ENCODE results near the gene ZNF385B.

The ZNF385B gene

DNA sequence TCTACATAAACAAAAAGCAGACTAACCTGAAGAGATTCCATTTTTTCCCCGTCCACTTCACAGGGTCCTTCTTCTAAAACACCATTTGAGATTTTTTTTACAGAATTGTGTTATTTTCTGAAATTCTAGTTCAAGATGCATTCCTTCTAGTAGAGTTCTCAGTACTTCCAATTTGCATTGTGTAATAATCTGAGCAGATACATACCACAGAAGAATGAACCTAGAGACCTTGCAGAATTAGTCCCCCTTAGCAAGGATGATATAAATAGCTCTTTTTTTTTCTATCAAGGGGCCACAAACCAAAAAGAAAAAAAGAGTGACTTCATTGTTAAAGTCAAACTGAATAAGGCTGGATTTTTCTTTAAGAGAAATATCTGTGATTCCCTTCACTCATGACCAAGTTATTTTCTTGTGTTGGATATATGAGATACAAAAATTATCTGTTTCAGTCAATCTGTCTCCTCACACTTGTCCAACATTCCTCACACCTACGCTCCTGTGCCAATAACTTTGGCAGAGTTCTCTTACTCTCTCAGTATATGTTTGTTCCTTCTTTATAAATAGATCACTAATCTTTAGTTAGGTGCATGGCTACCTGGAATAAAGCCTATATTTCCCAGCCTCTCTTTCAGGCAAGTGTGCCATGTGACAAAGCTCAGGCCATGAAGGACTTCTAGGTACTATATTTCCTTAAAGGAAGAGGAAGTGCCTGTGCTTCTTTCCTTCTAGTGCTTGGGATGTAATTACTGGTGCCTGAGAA lies 183.5 kb downstream of the ZNF385B start:
- H3K27me3 ChIP-seq (ENCODE audit: control insufficient read depth in 5 of 5, insufficient read depth in 4 of 5, low read length in 5 of 5): no peaks in the 10 kb centered on the region
- H3K4me3 ChIP-seq (ENCODE audit: low read depth in 1 of 5, low read length in 5 of 5): no peak overlapping the region
- H3K27ac ChIP-seq (ENCODE audit: low read depth, low read length): no peak overlapping the region
- H3K9ac ChIP-seq (ENCODE audit: low read length in 5 of 5): no peak overlapping the region
- peaks cover 0 to 12% (median 0%) of the 10 kb centered on the region in 5 donors for H3K4me1 ChIP-seq (ENCODE audit: control insufficient read depth in 5 of 5, insufficient read depth in 5 of 5, low read length in 5 of 5)
- H3K9me3 ChIP-seq (ENCODE audit: control insufficient read depth in 5 of 5, low read length in 5 of 5): no peaks in the 10 kb centered on the region
- H3K36me3 ChIP-seq (ENCODE audit: control insufficient read depth in 5 of 5, insufficient read depth in 5 of 5, low read length in 5 of 5): no peaks in the 10 kb centered on the region

DNA sequence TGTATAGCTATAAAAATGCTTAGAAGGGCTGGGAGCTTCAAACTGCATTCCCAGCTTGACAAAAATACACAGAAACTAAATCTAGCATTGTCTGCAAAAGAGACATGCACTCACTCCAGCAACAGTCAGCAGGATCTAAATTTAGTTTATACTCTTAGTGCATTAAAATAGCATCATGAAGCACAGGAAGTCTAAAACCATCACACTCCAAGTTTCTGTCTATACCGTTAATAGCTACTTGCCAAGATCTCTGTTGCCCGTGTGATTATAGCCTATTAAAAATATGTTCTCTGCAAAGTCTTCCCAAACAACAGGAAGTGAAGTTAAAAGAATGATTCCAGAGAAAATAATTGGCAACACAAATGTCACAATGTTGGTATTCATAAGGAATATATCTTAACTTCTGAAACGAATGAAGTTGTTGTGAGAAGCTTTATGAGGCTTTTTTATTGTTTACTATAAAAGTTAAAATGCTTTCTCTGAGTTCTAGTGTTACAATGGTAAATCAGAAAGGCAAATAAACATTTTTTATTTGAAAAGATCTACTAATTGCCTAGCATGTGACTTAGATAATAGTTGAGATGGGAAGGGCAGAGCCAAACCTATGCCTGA lies 184.2 kb downstream of the ZNF385B start:
- Histone ChIP-seq H3K27me3 (ENCODE audit: control insufficient read depth in 5 of 5, insufficient read depth in 4 of 5, low read length in 5 of 5) (no peaks in the 10 kb centered on the region), H3K36me3 (ENCODE audit: control insufficient read depth in 5 of 5, insufficient read depth in 5 of 5, low read length in 5 of 5) (no peaks in the 10 kb centered on the region), H3K4me3 (ENCODE audit: low read depth in 1 of 5, low read length in 5 of 5) (no peak overlapping the region), H3K4me1 (ENCODE audit: control insufficient read depth in 5 of 5, insufficient read depth in 5 of 5, low read length in 5 of 5) (peaks cover 0 to 12% (median 0%) of the 10 kb centered on the region in 5 donors), H3K27ac (ENCODE audit: low read depth, low read length) (no peak overlapping the region), H3K9ac (ENCODE audit: low read length in 5 of 5) (no peak overlapping the region), H3K9me3 (ENCODE audit: control insufficient read depth in 5 of 5, low read length in 5 of 5) (no peaks in the 10 kb centered on the region)

DNA sequence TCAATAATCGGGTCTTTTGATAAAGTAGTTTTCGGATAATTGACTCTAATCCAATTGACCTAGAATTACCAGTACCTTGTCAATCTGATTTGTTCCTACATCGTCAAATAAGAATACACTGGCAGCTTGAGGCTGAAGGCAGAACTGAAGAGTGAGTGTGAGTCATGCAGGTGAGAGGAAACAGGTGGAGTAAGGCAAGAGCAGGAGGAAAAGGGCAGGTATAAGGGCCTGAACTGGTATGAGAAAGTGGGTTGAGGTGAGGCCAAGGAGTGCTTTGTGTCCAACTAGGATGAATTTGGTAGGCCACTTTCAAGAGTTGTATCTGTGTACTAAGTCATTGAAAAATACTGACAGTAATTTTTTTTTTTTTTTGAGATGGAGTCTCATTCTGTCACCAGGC lies 186.0 kb downstream of the ZNF385B start:
- H3K4me3 ChIP-seq (ENCODE audit: low read depth in 1 of 5, low read length in 5 of 5): no peak overlapping the region
- no peaks in the 10 kb centered on the region for H3K27me3 ChIP-seq (ENCODE audit: control insufficient read depth in 5 of 5, insufficient read depth in 4 of 5, low read length in 5 of 5)
- no peaks in the 10 kb centered on the region for H3K36me3 ChIP-seq (ENCODE audit: control insufficient read depth in 5 of 5, insufficient read depth in 5 of 5, low read length in 5 of 5)
- H3K27ac ChIP-seq (ENCODE audit: low read depth, low read length): no peak overlapping the region
- H3K9ac ChIP-seq (ENCODE audit: low read length in 5 of 5): no peak overlapping the region
- no peaks in the 10 kb centered on the region for H3K9me3 ChIP-seq (ENCODE audit: control insufficient read depth in 5 of 5, low read length in 5 of 5)
- H3K4me1 ChIP-seq (ENCODE audit: control insufficient read depth in 5 of 5, insufficient read depth in 5 of 5, low read length in 5 of 5): peaks cover 0 to 12% (median 0%) of the 10 kb centered on the region in 5 donors

DNA sequence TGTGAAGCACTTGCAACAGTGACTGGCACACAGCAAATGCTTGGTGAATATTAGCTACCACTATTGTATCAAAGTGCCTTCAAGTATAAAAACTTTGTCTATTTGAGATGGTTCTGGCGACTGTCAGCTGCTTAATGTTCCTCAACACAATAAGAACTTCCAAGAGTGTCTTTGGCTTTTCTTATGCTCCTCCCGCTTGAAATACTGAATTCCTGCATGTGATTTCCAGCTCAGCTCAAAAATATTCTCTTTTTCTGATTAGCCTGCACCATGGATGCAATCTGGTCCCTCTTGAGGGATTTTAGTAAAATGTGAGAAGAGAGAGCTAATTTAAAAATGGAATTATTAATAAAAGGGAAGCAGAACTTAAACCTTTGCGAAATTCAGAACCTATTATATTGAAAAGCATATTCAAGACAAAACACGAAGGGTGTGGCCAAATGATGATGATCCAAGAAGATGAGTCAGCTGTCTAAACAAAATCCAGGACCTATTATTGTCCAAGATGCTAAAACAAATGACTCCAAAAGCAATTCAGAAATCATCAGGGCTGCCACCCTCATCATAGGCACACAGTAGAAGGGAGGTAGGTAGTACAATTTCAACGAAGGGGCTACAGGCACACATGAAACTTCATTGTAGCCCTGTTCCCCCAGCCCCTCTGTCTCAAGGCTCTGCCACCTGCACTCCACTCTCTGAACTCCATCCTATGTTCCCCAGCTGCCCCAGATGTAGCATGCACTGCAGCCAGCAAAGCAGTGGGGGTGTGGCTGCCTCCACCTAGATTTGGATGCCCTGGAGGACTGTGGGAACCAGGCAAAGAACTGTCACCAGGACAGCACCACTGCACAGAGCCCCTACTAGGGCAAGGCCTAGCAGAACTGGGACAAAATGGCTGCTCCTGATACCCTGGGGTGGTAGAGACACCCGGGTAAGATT lies 190.1 kb downstream of the ZNF385B start:
- peaks cover 0 to under 1% (median 0%) of the 10 kb centered on the region in 5 donors for H3K4me1 ChIP-seq (ENCODE audit: control insufficient read depth in 5 of 5, insufficient read depth in 5 of 5, low read length in 5 of 5)
- no peak overlapping the region for H3K4me3 ChIP-seq (ENCODE audit: low read depth in 1 of 5, low read length in 5 of 5)
- H3K27me3 ChIP-seq (ENCODE audit: control insufficient read depth in 5 of 5, insufficient read depth in 4 of 5, low read length in 5 of 5): no peaks in the 10 kb centered on the region
- no peaks in the 10 kb centered on the region for H3K36me3 ChIP-seq (ENCODE audit: control insufficient read depth in 5 of 5, insufficient read depth in 5 of 5, low read length in 5 of 5)
- no peak overlapping the region for H3K27ac ChIP-seq (ENCODE audit: low read depth, low read length)
- H3K9me3 ChIP-seq (ENCODE audit: control insufficient read depth in 5 of 5, low read length in 5 of 5): no peaks in the 10 kb centered on the region
- no peak overlapping the region for H3K9ac ChIP-seq (ENCODE audit: low read length in 5 of 5)

DNA sequence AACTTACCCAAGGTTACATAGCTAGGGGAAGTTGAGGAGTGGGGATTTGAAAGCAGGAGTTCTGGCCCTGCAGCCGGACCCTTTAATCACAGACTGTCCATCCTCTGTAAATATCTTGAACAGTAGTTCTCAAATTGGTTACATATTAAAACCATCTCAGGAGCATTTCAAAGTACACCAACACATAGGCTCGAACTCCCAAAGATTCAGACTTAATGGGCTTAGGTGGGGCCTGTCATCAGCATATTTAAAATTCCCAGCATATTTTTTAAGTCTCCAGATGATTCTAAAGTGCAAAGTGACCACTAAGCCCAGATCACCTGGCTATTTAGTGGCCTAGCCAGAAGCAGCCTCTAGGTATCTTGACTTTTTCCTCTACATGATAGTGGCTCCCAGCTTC lies 192.2 kb downstream of the ZNF385B start:
- Histone ChIP-seq H3K9me3 (ENCODE audit: control insufficient read depth in 5 of 5, low read length in 5 of 5) (no peaks in the 10 kb centered on the region), H3K4me3 (ENCODE audit: low read depth in 1 of 5, low read length in 5 of 5) (no peak overlapping the region), H3K36me3 (ENCODE audit: control insufficient read depth in 5 of 5, insufficient read depth in 5 of 5, low read length in 5 of 5) (no peaks in the 10 kb centered on the region), H3K27ac (ENCODE audit: low read depth, low read length) (no peak overlapping the region), H3K27me3 (ENCODE audit: control insufficient read depth in 5 of 5, insufficient read depth in 4 of 5, low read length in 5 of 5) (no peaks in the 10 kb centered on the region), H3K4me1 (ENCODE audit: control insufficient read depth in 5 of 5, insufficient read depth in 5 of 5, low read length in 5 of 5) (no peaks in the 10 kb centered on the region), H3K9ac (ENCODE audit: low read length in 5 of 5) (no peak overlapping the region)

DNA sequence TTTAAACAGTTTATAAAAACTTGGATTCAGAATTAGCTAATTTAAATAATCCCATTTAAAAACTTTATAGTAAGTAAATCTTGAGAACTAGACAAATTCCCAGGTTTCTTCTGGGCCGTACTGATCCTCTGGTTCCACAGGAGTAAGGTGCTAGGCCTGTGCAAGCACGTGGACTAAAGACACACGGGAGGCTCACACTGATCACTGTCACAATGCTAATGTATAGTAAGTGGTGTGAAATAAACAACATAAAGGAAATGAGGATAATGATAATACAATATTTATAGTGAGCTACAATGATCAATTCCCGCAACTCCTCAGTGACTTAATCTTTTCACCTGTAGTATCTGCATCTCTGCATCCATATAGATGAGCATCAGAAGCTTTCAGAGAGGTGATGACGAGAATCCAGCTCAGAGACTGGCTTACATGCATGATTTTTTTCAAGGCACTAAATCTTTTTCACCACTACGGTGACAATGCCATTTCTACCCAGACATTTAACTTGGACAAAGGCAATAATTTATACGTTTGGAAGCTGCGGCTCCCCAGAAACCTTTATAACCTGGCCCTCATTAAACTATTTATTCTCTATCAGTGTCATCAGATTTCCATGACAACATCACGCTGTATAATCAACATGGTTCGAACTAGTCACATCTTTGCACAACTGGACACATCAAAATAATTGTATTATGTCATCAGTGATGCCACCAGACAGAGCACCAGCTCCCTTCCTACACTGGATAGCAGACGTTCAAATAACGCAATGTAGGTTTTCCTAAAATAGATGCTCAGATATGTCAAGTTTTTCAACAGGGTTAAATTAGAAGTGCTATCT lies 196.2 kb downstream of the ZNF385B start:
- Histone ChIP-seq H3K36me3 (ENCODE audit: control insufficient read depth in 5 of 5, insufficient read depth in 5 of 5, low read length in 5 of 5) (no peaks in the 10 kb centered on the region), H3K27ac (ENCODE audit: low read depth, low read length) (no peak overlapping the region), H3K4me3 (ENCODE audit: low read depth in 1 of 5, low read length in 5 of 5) (no peak overlapping the region), H3K27me3 (ENCODE audit: control insufficient read depth in 5 of 5, insufficient read depth in 4 of 5, low read length in 5 of 5) (no peaks in the 10 kb centered on the region), H3K4me1 (ENCODE audit: control insufficient read depth in 5 of 5, insufficient read depth in 5 of 5, low read length in 5 of 5) (no peaks in the 10 kb centered on the region), H3K9me3 (ENCODE audit: control insufficient read depth in 5 of 5, low read length in 5 of 5) (no peaks in the 10 kb centered on the region), H3K9ac (ENCODE audit: low read length in 5 of 5) (no peak overlapping the region)

DNA sequence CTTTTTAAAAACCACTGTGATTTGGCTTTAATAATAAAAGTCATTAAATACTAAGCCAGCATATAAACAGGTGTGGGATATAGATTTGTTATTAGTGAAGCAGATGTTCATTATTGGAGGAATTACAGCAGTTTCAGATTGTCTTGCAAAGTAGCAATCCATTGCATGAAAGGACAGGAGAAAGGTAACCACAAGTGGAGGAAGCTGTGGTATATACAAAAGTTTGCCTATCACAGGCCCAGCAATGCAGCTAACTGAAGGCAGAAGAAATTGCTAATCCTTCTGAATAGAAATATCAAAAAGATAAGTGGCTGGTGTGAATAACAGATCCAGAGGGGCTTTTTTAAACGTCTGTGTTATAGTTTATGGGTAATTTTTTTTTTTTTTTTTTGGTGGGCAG lies 199.4 kb downstream of the ZNF385B start:
- Histone ChIP-seq H3K36me3 (ENCODE audit: control insufficient read depth in 5 of 5, insufficient read depth in 5 of 5, low read length in 5 of 5) (no peaks in the 10 kb centered on the region), H3K9ac (ENCODE audit: low read length in 5 of 5) (no peak overlapping the region), H3K4me3 (ENCODE audit: low read depth in 1 of 5, low read length in 5 of 5) (no peak overlapping the region), H3K4me1 (ENCODE audit: control insufficient read depth in 5 of 5, insufficient read depth in 5 of 5, low read length in 5 of 5) (no peaks in the 10 kb centered on the region), H3K27ac (ENCODE audit: low read depth, low read length) (no peak overlapping the region), H3K9me3 (ENCODE audit: control insufficient read depth in 5 of 5, low read length in 5 of 5) (no peaks in the 10 kb centered on the region), H3K27me3 (ENCODE audit: control insufficient read depth in 5 of 5, insufficient read depth in 4 of 5, low read length in 5 of 5) (no peaks in the 10 kb centered on the region)

DNA sequence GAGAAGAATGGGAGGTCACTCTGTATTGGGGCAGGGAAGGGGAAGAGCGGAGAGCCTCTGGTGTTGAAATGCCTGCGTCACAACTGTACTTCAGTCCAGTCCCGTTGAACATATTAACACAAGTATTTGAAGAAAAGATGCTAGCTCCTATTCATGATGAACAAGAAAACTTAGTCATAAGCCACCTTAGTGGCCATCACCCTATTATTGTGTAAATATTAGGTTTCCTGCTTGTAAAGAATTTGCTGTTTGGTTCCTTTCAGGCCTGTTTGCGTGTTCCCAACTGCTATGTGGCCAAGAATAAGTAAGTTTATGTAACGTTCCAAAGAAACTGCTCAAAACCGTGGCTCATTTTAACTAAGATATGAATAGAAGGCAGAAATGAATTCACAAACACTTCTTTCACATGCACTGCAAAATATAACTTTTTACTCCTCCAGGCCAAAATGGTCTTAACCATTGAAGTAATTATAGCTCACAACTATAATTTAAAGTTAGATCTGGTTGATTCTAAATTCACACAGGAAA lies 204.3 kb downstream of the ZNF385B start:
- Histone ChIP-seq H3K4me1 (ENCODE audit: control insufficient read depth in 5 of 5, insufficient read depth in 5 of 5, low read length in 5 of 5) (no peaks in the 10 kb centered on the region), H3K27me3 (ENCODE audit: control insufficient read depth in 5 of 5, insufficient read depth in 4 of 5, low read length in 5 of 5) (no peaks in the 10 kb centered on the region), H3K9me3 (ENCODE audit: control insufficient read depth in 5 of 5, low read length in 5 of 5) (no peaks in the 10 kb centered on the region), H3K4me3 (ENCODE audit: low read depth in 1 of 5, low read length in 5 of 5) (no peak overlapping the region), H3K9ac (ENCODE audit: low read length in 5 of 5) (no peak overlapping the region), H3K36me3 (ENCODE audit: control insufficient read depth in 5 of 5, insufficient read depth in 5 of 5, low read length in 5 of 5) (no peaks in the 10 kb centered on the region), H3K27ac (ENCODE audit: low read depth, low read length) (no peak overlapping the region)

DNA sequence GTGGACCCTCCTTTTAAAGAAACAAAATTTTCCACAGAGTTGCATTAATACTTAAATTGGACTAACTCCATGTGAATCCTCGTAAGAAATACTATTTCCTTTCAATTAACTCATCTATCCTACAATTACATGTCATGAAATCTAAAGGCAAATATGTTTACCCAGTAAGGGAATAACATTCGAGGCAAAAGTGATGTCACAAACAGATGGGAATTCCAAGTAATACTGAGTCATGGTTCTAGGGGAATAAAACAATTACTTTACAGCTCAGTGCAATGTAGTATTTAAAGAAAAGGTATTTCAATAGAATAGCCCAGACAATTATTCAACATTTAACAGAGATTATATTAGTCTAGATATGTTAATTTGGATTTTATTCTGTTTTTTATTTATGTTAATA lies 205.8 kb downstream of the ZNF385B start:
- Histone ChIP-seq H3K9ac (ENCODE audit: low read length in 5 of 5) (no peak overlapping the region), H3K27ac (ENCODE audit: low read depth, low read length) (no peak overlapping the region), H3K9me3 (ENCODE audit: control insufficient read depth in 5 of 5, low read length in 5 of 5) (no peaks in the 10 kb centered on the region), H3K4me3 (ENCODE audit: low read depth in 1 of 5, low read length in 5 of 5) (no peak overlapping the region), H3K4me1 (ENCODE audit: control insufficient read depth in 5 of 5, insufficient read depth in 5 of 5, low read length in 5 of 5) (no peaks in the 10 kb centered on the region), H3K27me3 (ENCODE audit: control insufficient read depth in 5 of 5, insufficient read depth in 4 of 5, low read length in 5 of 5) (no peaks in the 10 kb centered on the region), H3K36me3 (ENCODE audit: control insufficient read depth in 5 of 5, insufficient read depth in 5 of 5, low read length in 5 of 5) (no peaks in the 10 kb centered on the region)

All from subcutaneous abdominal adipose tissue (tissue), 5 donors.